ENCODE results near the gene DLK1. TPM values are rescaled to one million over a fixed set of nuclear protein-coding genes. Genes with fewer than 3 reads are reported as not detected.

The DLK1 gene
- total RNA-seq, 1 donor from 2014 or later = 7.2 TPM

DNA sequence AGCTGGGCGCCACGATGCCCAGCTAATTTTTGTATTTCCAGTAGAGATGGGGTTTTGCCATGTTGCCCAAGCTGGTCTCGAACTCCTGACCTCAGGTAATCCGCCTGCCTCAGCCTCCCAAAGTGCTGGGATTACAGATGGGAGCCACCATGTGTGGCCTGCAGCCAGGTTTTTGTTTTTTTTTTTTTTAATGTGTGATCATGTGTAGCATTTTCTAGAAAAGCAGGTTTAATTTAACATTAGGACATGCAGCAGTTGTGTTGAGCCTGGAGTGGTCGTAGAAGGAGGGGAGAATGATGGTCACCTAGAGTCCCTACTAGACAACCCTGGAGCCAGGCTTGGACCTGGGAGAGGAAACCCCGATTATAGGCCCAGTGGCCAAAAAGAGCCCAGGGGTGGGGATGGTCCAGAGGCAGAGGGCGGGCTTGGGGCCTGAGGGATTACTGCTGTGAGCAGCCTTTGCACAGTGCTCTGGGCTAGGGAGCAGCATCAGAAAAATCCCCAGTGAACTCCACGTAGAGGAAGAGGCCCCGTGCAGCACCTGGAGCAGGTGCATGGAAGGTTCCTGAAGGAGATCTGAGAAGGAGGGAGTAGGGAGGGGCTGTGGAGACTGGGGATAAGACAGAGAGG, 13.6 kb downstream of the DLK1 start:
- no peak for TF ChIP-seq CTCF (IDR thresholded peaks at IDR 0.05)
- Histone ChIP-seq H3K4me1 (no peaks in the 10 kb centered on the region), H3K36me3 (no peaks in the 10 kb centered on the region), H3K4me3 (no peak overlapping the region), H3K27ac (no peak overlapping the region), H3K27me3 (no peaks in the 10 kb centered on the region), H3K9me3 (no peaks in the 10 kb centered on the region)
- DNase-seq (ENCODE audit: low spot score in 2 of 2) = peak in 1 of 2 donors; percentile 13
- intact Hi-C loops (cut with DNase I) = no loop called here

GRCh38 chr14:100740929-100741328, 14.2 kb downstream of the DLK1 start:
- peak in 1 of 2 donors; percentile 19 for DNase-seq (ENCODE audit: low spot score in 2 of 2)
- no peak overlapping the region for H3K4me3 ChIP-seq
- intact Hi-C loops (cut with DNase I) = no loop called here
- H3K27me3 ChIP-seq = no peaks in the 10 kb centered on the region
- no peaks in the 10 kb centered on the region for H3K36me3 ChIP-seq
- H3K9me3 ChIP-seq = no peaks in the 10 kb centered on the region
- H3K27ac ChIP-seq = no peak overlapping the region
- no peaks in the 10 kb centered on the region for H3K4me1 ChIP-seq
- no peak for TF ChIP-seq CTCF (IDR thresholded peaks at IDR 0.05)

GRCh38 chr14:100741966-100742365, 15.3 kb downstream of the DLK1 start:
- intact Hi-C loops (cut with DNase I) = no loop called here
- no peak for DNase-seq (ENCODE audit: low spot score in 2 of 2)
- H3K9me3 ChIP-seq = no peaks in the 10 kb centered on the region

DNA sequence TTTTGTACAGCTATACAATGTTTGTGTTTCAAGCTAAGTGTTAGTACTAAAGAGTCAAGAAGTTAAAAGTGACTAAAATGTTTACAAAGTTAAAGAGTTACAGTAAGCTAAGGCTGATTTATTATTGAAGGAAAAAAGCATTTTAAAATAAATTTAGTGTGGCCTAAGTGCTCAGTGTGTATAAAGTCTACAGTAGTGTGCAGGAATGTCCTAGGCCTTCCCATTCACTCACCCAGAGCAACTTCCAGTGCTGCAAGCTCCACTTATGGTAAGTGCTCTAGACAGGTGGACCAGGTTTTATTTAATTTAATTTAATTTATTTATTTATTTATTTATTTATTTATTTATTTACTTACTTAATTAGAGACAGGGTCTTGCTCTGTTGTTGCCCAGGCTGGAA, 19.6 kb downstream of the DLK1 start:
- no peak overlapping the region for H3K4me3 ChIP-seq
- no peaks in the 10 kb centered on the region for H3K4me1 ChIP-seq
- intact Hi-C loops (cut with DNase I) = no loop called here
- no peak overlapping the region for H3K27ac ChIP-seq
- DNase-seq (ENCODE audit: low spot score in 2 of 2) = no peak
- H3K27me3 ChIP-seq = no peaks in the 10 kb centered on the region
- H3K36me3 ChIP-seq = no peaks in the 10 kb centered on the region
- no peaks in the 10 kb centered on the region for H3K9me3 ChIP-seq
- TF ChIP-seq CTCF (IDR thresholded peaks at IDR 0.05) = no peak

More at GRCh38 chr14:100741966-100742365, 15.3 kb downstream of the DLK1 start:
- H3K4me3 ChIP-seq = no peak overlapping the region
- no peak for TF ChIP-seq CTCF (IDR thresholded peaks at IDR 0.05)
- no peaks in the 10 kb centered on the region for H3K36me3 ChIP-seq
- no peak overlapping the region for H3K27ac ChIP-seq
- no peaks in the 10 kb centered on the region for H3K4me1 ChIP-seq
- no peaks in the 10 kb centered on the region for H3K27me3 ChIP-seq

GRCh38 chr14:100747021-100747586, 20.4 kb downstream of the DLK1 start:
- Histone ChIP-seq H3K4me1 (no peaks in the 10 kb centered on the region), H3K27me3 (no peaks in the 10 kb centered on the region), H3K27ac (no peak overlapping the region), H3K36me3 (no peaks in the 10 kb centered on the region), H3K9me3 (no peaks in the 10 kb centered on the region), H3K4me3 (no peak overlapping the region)
- peak in 1 of 2 donors; percentile 50 for DNase-seq (ENCODE audit: low spot score in 2 of 2)
- intact Hi-C loops (cut with DNase I) = no loop called here
- TF ChIP-seq CTCF (IDR thresholded peaks at IDR 0.05) = no peak

Measured in ascending aorta (tissue), 2 donors.